ENCODE measurements around the gene XPO4.

The XPO4 gene

GRCh38 chr13:20851844-20852402, 50.6 kb downstream of the XPO4 start:
- H3K27me3 ChIP-seq: no peaks in the 10 kb centered on the region
- TF ChIP-seq CTCF (IDR thresholded peaks at IDR 0.05; ENCODE audit: low read depth, low read length): no peak
- H3K4me3 ChIP-seq (ENCODE audit: low read depth, low read length): no peak overlapping the region
- no peak for DNase-seq
- peaks cover 20% of the 10 kb centered on the region for H3K4me1 ChIP-seq
- H3K36me3 ChIP-seq: peaks cover 25% of the 10 kb centered on the region
- H3K9me3 ChIP-seq: no peaks in the 10 kb centered on the region

GRCh38 chr13:20848944-20849343, 53.6 kb downstream of the XPO4 start:
- Histone ChIP-seq H3K4me3 (ENCODE audit: low read depth, low read length) (no peak overlapping the region), H3K36me3 (peaks cover 11% of the 10 kb centered on the region), H3K4me1 (peaks cover 20% of the 10 kb centered on the region), H3K27me3 (no peaks in the 10 kb centered on the region), H3K9me3 (no peaks in the 10 kb centered on the region)
- TF ChIP-seq CTCF (IDR thresholded peaks at IDR 0.05; ENCODE audit: low read depth, low read length): no peak
- DNase-seq: no peak

GRCh38 chr13:20848203-20848602, 54.3 kb downstream of the XPO4 start:
- TF ChIP-seq CTCF (IDR thresholded peaks at IDR 0.05; ENCODE audit: low read depth, low read length): no peak
- Histone ChIP-seq H3K27me3 (no peaks in the 10 kb centered on the region), H3K36me3 (peaks cover 9% of the 10 kb centered on the region), H3K4me1 (peaks cover 20% of the 10 kb centered on the region), H3K4me3 (ENCODE audit: low read depth, low read length) (no peak overlapping the region), H3K9me3 (no peaks in the 10 kb centered on the region)
- no peak for DNase-seq

DNA sequence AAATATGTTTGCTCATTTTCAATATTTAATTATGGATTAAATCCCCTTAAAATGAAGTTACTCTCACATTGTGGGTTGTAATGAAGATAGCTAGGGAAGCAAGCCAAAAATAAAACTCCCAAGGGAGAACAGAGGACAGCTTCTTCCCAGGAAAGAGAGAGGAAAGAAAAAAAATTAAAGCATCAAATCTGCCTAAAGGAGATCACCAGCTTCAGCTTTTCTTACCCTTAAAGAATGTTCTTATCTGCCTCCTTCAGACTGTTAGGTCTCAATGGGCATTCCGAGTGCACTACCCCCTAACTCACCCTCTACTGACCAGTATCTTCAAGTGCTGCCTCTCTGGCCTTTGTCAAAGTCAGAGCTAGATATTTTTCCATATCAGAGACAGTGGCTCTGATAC, 55.2 kb downstream of the XPO4 start:
- Histone ChIP-seq H3K4me1 (peaks cover 23% of the 10 kb centered on the region), H3K9me3 (no peaks in the 10 kb centered on the region), H3K27me3 (no peaks in the 10 kb centered on the region), H3K4me3 (ENCODE audit: low read depth, low read length) (no peak overlapping the region), H3K36me3 (peaks cover 14% of the 10 kb centered on the region)
- no peak for TF ChIP-seq CTCF (IDR thresholded peaks at IDR 0.05; ENCODE audit: low read depth, low read length)
- DNase-seq: peak; percentile 13

DNA sequence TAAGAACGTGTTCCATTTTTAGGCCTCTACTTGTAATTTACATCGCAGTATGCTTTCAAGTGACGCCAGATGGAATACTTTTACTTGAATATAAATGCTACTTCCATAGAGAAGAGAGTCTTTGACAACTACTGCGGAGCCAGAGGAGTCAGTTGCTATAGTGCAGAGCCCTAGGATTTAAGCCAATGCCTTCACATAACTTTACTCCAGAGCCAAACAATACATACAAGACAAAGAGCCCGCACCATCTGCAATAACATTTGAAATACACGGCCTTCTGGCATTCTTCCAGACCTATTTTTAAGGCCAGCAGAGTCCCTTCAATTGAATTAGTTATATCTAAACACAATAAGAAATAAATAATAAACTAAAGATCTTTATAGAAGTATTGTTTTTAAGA, 59.4 kb downstream of the XPO4 start:
- peaks cover 42% of the 10 kb centered on the region for H3K36me3 ChIP-seq
- TF ChIP-seq CTCF (IDR thresholded peaks at IDR 0.05; ENCODE audit: low read depth, low read length): no peak
- no peaks in the 10 kb centered on the region for H3K27me3 ChIP-seq
- peaks cover 14% of the 10 kb centered on the region for H3K4me1 ChIP-seq
- H3K4me3 ChIP-seq (ENCODE audit: low read depth, low read length): no peak overlapping the region
- no peaks in the 10 kb centered on the region for H3K9me3 ChIP-seq
- DNase-seq: peak; percentile 28

DNA sequence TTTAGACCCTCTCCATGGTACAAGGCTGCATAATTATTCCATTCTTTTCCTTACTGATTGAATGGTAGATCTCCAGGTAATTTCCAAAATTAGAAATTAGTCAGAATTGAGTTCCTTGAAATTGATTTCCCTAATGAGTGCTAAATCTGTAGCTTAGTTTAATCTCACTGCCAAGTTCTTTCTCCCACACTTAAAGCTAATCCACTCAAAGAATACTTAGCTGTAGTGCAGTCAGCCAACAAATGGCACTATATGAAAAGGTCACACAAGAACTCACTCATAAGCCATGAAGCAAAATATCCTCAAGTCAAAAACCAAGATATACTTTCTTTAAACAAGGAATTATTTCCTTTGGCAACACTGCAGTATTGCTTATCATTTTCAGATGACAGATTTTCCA, 62.0 kb downstream of the XPO4 start:
- Histone ChIP-seq H3K4me1 (peaks cover 3% of the 10 kb centered on the region; the same call in 1 of the 2 replicates), H3K9me3 (no peaks in the 10 kb centered on the region), H3K36me3 (peaks cover 68% of the 10 kb centered on the region), H3K4me3 (ENCODE audit: low read depth, low read length) (no peak overlapping the region), H3K27me3 (no peaks in the 10 kb centered on the region)
- DNase-seq: no peak
- no peak for TF ChIP-seq CTCF (IDR thresholded peaks at IDR 0.05; ENCODE audit: low read depth, low read length)
